Thyroid gland (tissue), 4 donors: ENCODE measurements around the gene NR2F1-AS1.

Experiments
- CTCF ChIP-seq, 6 experiments: fragments of 200-600 bp in 3 of 6; fragments of 450-650 bp in 3 of 6; sonication (generic) in 3 of 6; IDR thresholded peaks; one replicate each; pipeline ENCODE4 v1.5.1; 2016 to 2019; ENCODE audit warnings: antibody characterized with exemption in 6 of 6, mild to moderate bottlenecking in 2 of 6, inconsistent platforms in 1 of 6, moderate library complexity in 1 of 6
- POLR2A ChIP-seq, 2 donors: fragments of 450-650 bp; IDR thresholded peaks; one replicate each; pipeline ENCODE4 v1.6.1; 2017; ENCODE audit warnings: antibody characterized with exemption in 2 of 2, mild to moderate bottlenecking in 2 of 2, moderate library complexity in 1 of 2

- TF ChIP-seq POLR2A (IDR thresholded peaks at IDR 0.05) (no peak), CTCF (IDR thresholded peaks at IDR 0.05) (no peak)
These were observed 176.8 kb downstream of the NR2F1-AS1 start for GRCh38 chr5:93404246-93404645.
